Body of pancreas (tissue), 4 donors: ENCODE measurements around the gene ZFYVE9. TPM values are rescaled to one million over a fixed set of nuclear protein-coding genes. Genes with fewer than 3 reads are reported as not detected.

Experiments
- ATAC-seq: fragments of 150-250 bp; one replicate; pipeline ENCODE4 v1.9.1; 2016
- DNase-seq, 4 donors: peaks; one replicate each; pipeline ENCODE4 v3.0.0-alpha.2; 2019
- H3K27ac ChIP-seq, 4 donors: fragments of 200-600 bp; sonication (generic); 1 replicate in 3 of 4; 2 replicates in 1 of 4; pipeline versions ENCODE4 v1.5.1 to v1.6.1; 2016 to 2019; ENCODE audit warnings: mild to moderate bottlenecking in 1 of 4, mixed read lengths in 1 of 4, moderate library complexity in 1 of 4
- H3K27me3 ChIP-seq, 2 donors: fragments of 200-600 bp; sonication (generic); one replicate each; pipeline ENCODE4 v1.6.0; 2016; ENCODE audit warnings: mild to moderate bottlenecking in 1 of 2
- H3K36me3 ChIP-seq, 2 donors: fragments of 200-600 bp; sonication (generic); replicated peaks in 1 of 2; 2 replicates each; pipeline ENCODE4 v1.5.1; 2016; ENCODE audit warnings: low read depth in 2 of 2; ENCODE audit not compliant: insufficient read depth in 1 of 2
- H3K4me1 ChIP-seq: fragments of 200-600 bp; sonication (generic); one replicate; pipeline ENCODE4 v1.6.0; 2016
- H3K4me3 ChIP-seq, 2 donors: fragments of 200-600 bp; sonication (generic); 1 replicate in 1 of 2; 2 replicates in 1 of 2; pipeline ENCODE4 v1.5.1; 2016 to 2019
- H3K9me3 ChIP-seq, 3 donors: fragments of 200-600 bp; sonication (generic); 1 replicate in 2 of 3; 2 replicates in 1 of 3; pipeline ENCODE4 v1.5.1; 2016
- POLR2A ChIP-seq, 3 donors: fragments of 450-650 bp; IDR thresholded peaks; one replicate each; pipeline ENCODE4 v1.6.1; 2016; ENCODE audit warnings: antibody characterized with exemption in 3 of 3, mild to moderate bottlenecking in 2 of 3
- WGBS, 2 donors: methylation state at CpG; one replicate each; pipeline ENCODE4 v1.1.5; 2017; 5-methylcytosine and 5-hydroxymethylcytosine counted together
- intact Hi-C: fragments of 100-400 bp; cut with DNase I; formaldehyde crosslinking; loops from one replicate; pipeline ENCODE4 v1.15.1; 2023
- total RNA-seq, 2 donors: library from RNA; depleted of rRNA; stranded (reverse); fragments of >200 nt; gene quantifications; one replicate each; pipeline ENCODE4 v1.1.0, GENCODE V29; 2016
- TF ChIP-seq, protein P1 (sequence below), 7 experiments: fragments of 450-650 bp in 4 of 7; fragments of 200-600 bp in 3 of 7; sonication (generic) in 3 of 7; IDR thresholded peaks; one replicate each; pipeline ENCODE4 v1.5.1; 2016 to 2019; ENCODE audit warnings: antibody characterized with exemption in 7 of 7

The ZFYVE9 gene
- total RNA-seq, 2 donors from 2014 or later = 21.5 to 23.4 TPM

GRCh38 chr1:52122384-52122783, 19.5 kb upstream of the ZFYVE9 start:
- Histone ChIP-seq H3K36me3 (no peaks in the 10 kb centered on the region), H3K9me3 (no peaks in the 10 kb centered on the region), H3K27me3 (no peaks in the 10 kb centered on the region), H3K4me1 (peaks cover 30% of the 10 kb centered on the region), H3K4me3 (no peak overlapping the region), H3K27ac (peak overlapping the region in 3 of 4 donors; percentile 1 to 40 (median 4))
- DNase-seq (peak; percentile 29 to 61 (median 42)), ATAC-seq (peak; percentile 74)
- 28 to 32% methylated on average over 2 of the region's 2 CpGs for WGBS, 2 donors
- TF ChIP-seq, protein P1, sequence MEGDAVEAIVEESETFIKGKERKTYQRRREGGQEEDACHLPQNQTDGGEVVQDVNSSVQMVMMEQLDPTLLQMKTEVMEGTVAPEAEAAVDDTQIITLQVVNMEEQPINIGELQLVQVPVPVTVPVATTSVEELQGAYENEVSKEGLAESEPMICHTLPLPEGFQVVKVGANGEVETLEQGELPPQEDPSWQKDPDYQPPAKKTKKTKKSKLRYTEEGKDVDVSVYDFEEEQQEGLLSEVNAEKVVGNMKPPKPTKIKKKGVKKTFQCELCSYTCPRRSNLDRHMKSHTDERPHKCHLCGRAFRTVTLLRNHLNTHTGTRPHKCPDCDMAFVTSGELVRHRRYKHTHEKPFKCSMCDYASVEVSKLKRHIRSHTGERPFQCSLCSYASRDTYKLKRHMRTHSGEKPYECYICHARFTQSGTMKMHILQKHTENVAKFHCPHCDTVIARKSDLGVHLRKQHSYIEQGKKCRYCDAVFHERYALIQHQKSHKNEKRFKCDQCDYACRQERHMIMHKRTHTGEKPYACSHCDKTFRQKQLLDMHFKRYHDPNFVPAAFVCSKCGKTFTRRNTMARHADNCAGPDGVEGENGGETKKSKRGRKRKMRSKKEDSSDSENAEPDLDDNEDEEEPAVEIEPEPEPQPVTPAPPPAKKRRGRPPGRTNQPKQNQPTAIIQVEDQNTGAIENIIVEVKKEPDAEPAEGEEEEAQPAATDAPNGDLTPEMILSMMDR (IDR thresholded peaks at IDR 0.05) = no peak
- no peak for TF ChIP-seq POLR2A (IDR thresholded peaks at IDR 0.05)
- intact Hi-C loops = loop anchor here (10.0 kb wide), 1 partner anchor 172 kb away; no protein-coding TSS in a partner anchor

DNA sequence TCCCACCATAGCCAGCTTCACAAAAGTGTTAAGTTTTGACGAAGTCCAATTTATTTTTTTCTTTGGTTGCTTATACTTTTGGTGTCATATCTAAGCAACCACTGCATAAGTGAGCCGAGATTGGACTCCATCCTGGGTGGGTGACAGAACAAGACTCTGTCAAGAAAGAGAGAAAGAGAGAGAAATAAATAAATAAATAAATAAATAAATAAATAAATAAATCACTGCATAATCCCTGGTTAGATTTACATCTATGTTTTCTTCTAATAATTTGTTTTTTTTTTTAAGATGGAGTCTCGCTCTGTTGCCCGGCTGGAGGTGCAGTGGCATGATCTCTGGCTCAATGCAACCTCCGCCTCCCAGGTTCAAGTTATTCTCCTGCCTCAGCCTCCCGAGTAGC, 18.3 kb upstream of the ZFYVE9 start:
- no peaks in the 10 kb centered on the region for H3K27me3 ChIP-seq
- no peak for ATAC-seq
- peaks cover 30% of the 10 kb centered on the region for H3K4me1 ChIP-seq
- intact Hi-C loops = loop anchor here (10.0 kb wide), 1 partner anchor 171 kb away; no protein-coding TSS in a partner anchor
- no peak for DNase-seq
- H3K9me3 ChIP-seq = no peaks in the 10 kb centered on the region
- 92 to 93% methylated on average over 6 of the region's 6 CpGs for WGBS, 2 donors
- TF ChIP-seq, protein P1 (IDR thresholded peaks at IDR 0.05) = no peak
- no peak for TF ChIP-seq POLR2A (IDR thresholded peaks at IDR 0.05)
- no peak overlapping the region for H3K27ac ChIP-seq
- H3K4me3 ChIP-seq = no peak overlapping the region
- no peaks in the 10 kb centered on the region for H3K36me3 ChIP-seq

GRCh38 chr1:52125736-52126359, 16.0 kb upstream of the ZFYVE9 start:
- Histone ChIP-seq H3K4me1 (peaks cover 17% of the 10 kb centered on the region), H3K36me3 (no peaks in the 10 kb centered on the region), H3K27me3 (no peaks in the 10 kb centered on the region), H3K9me3 (no peaks in the 10 kb centered on the region), H3K27ac (no peak overlapping the region), H3K4me3 (no peak overlapping the region)
- no peak for ATAC-seq
- no peak for TF ChIP-seq POLR2A (IDR thresholded peaks at IDR 0.05)
- TF ChIP-seq, protein P1 (IDR thresholded peaks at IDR 0.05) = no peak
- no peak for DNase-seq
- intact Hi-C loops = loop anchor here (10.0 kb wide), 1 partner anchor 169 kb away; no protein-coding TSS in a partner anchor

DNA sequence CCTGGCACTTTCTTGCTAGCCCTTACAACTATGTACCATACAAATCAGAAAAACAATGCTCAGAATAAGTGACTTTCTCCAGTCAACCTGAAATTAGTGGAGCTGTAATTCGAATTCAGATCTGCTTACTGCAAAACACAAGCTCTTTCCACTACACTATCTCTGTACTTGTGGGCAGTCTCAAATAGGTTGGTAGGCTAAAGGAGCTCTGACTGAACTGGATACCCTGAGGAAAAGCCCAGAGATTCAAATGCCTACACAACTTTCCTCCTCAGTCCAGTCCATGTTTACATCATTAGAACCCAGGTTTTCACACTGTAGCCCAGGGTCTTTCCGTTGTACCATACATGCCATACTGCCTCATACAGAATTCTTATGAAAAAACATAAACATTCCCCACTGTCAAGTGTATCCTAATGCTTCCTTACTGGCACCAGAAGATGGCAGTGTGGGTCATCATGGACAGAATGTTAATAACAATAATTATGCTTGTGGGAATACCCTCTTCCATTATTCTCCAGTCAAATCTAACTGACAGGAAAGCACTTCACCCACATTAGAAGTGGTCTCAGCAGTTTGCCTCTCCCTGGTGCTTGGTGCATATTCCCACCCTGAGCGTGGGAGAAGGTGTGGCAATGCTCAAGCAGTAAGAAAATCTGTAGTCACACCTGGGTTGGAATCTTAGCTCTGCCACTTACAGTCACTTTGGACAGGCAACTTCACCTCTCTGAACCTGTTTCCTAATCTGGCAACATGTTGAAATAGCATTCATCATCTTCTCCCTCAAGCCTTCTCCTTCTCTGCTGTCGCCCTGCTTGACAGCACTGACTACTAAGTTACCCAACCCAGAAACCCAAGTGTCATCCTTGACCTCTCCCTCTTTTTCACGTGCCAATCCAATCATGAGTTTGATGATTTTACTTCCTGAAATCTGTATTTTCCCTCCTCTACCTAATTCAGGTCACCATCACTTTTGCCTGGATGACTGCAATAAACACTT, 14.4 kb upstream of the ZFYVE9 start:
- Histone ChIP-seq H3K27ac (no peak overlapping the region), H3K4me3 (no peak overlapping the region), H3K27me3 (no peaks in the 10 kb centered on the region), H3K9me3 (no peaks in the 10 kb centered on the region), H3K36me3 (no peaks in the 10 kb centered on the region), H3K4me1 (peaks cover 10% of the 10 kb centered on the region)
- intact Hi-C loops = loop anchor here (10.0 kb wide), 1 partner anchor 167 kb away; no protein-coding TSS in a partner anchor
- WGBS, 2 donors = 22 to 25% methylated on average over 5 of the region's 5 CpGs
- TF ChIP-seq, protein P1 (IDR thresholded peaks at IDR 0.05) = peak; percentile 47 to 75 (median 62)
- TF ChIP-seq POLR2A (IDR thresholded peaks at IDR 0.05) = no peak
- DNase-seq (peak; percentile 49 to 65 (median 52)), ATAC-seq (peak; percentile 65)
